GM19324 (cell line): ENCODE results near the gene CTDP1.
A peak's percentile ranks its signal among the peaks of the same experiment; 100 is the strongest.

Experiments
- ATAC-seq: cut with Tn5 transposase; IDR thresholded peaks from one replicate; pipeline ENCODE4 v1.9.1; 2021; ENCODE audit warnings: mild to moderate bottlenecking, moderate library complexity; ENCODE audit not compliant: unreplicated experiment, low FRiP score

The CTDP1 gene

DNA sequence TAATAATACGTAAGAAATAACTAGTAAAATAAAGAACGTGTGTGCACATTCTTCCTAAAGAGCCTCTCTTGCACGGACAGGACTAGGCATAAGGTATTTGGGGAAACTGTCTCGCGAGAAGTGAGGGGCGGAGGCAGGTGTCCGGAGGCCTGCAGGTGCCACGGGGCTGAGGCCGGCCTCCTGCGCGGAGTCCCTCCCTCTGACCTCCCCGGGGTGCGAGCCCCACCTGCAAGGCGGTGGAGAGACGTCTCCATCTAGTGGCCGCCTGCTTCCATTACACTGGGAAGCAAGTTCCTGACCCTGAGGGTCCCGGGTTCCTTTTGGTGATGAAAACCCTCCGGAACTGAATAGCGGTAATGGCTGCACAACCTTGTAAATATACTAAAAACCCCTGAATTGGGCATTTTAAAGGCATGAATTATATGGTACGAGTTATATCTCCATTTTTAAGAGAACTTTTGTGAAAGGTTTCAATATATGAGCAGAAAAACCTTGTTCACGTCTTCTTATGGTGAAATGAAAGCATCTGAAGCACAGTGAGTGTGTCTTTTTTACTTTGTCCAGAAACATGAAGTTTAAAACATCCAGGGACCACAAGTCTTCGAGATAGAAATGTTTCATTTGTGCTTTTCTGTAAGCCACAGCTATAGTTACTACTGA is 35.5 kb upstream of the CTDP1 start:
- ATAC-seq: no peak

DNA sequence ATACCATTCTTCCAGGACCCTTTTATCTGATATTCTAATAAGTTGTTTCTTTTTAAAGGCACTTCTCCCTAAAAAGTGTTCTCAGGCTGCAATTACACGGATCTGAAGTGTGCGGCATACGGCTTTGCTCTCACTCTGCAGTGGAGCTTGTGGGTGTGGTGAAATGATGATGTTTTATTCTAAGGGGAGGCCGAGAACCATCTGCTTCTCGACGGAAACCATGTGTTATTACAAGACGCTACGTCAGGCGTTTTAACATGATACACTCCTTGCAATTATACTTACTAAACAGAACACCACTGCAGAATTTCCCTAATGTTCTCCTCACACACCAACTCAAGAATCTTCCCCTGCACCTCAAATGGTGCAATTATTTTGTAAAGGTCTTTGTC is 34.9 kb upstream of the CTDP1 start:
- ATAC-seq: no peak

DNA sequence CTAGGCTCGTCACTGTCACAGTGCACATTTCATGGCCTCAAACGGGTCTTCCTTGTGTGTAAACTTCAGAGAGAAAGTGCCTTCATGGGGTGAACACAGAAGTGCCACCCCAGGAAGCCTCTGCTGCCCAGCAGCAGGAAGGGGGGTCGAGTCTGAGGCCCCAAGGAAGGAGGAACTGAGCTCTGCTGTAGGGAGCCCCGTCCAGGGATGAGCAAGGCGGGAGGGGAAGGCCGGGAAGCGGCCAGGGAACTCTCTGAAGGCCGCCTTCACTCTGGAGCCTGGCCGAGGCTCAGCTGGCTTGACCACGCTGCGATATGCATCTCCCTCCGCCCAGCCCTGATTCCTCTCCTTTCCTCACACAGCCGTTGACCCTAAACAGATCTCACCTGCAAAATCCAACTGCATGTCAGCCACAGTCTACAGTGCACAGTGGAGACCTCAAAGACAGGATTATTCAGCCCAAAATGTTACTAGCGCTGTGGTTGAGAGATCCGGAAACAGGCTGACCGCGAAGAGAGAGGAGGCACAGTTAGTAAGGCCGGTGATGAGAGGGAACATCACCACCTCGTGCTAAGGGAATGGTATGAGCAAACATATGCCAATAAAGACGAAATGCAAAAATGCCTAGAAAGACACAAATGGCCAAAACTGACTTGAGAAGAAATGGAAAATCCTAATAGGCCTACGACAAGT is 34.2 kb upstream of the CTDP1 start:
- ATAC-seq: no peak

DNA sequence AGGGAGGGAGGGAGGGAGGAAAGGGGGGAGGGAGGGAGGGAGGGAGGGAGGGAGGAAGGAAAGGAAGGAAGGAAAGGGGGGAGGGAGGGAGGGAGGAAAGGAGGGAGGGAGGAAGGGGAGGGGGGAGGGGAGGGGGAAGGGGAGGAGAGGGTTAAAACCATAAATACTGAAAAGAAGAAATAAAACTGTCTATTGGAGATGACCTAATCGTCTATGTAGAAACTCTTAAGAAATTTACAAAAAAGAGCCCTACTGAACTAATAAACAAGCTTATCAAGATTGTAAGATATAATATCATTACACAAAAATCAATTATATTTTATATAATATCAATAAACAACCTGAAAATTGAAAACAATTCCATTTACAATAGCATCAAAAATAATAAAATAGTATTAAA is 32.3 kb upstream of the CTDP1 start:
- no peak for ATAC-seq

DNA sequence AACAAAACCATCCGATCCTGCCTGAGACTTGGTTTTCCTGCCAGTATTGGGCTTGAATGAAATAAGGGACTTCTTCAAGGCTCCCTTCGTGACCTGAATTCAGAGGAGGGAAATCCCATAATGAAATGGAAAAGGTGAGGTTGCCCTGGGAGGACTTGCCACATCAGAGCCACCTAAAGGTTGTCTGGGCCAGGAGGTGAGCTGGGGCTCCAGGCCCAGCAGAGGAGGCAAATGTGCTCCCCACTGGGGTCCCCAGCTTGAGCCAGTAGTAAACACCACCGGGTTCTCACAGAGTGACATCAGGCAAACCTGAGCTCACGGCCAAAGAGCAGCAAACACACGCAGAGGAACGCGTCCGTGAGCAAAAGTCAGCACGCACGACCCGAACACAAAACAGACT is 28.6 kb upstream of the CTDP1 start:
- no peak for ATAC-seq

DNA sequence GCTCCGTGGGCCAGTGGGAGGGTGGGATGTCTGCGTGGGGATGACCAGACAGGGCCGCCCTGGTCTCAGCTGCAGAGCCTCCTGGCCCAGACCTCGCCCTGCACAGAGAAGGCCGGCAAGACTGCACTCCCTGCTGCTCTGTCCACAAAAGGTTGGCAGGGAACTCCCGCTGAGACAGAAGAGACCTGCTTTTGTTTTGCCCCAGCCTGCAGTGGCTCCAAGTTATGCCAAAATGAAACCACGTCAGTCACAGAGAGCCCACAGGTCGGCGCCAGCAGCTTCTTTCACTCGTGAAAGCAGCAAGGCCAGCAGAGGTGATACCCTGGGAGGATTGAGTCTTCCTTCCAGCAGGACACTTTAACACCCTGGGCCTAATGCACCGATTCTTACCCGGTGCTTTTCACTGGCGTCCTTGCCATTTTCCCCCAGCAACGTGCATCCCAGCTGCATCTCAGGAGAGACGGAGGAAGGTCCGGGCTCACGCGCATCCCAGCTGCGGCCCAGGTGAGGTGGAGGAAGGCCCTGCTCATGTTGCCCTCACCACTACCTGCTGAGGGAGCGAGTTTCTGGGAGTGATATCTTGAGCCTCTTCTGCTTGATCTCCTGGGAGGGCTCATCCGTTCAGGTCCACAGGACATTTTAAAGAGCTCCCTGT is 22.1 kb upstream of the CTDP1 start:
- ATAC-seq: no peak

DNA sequence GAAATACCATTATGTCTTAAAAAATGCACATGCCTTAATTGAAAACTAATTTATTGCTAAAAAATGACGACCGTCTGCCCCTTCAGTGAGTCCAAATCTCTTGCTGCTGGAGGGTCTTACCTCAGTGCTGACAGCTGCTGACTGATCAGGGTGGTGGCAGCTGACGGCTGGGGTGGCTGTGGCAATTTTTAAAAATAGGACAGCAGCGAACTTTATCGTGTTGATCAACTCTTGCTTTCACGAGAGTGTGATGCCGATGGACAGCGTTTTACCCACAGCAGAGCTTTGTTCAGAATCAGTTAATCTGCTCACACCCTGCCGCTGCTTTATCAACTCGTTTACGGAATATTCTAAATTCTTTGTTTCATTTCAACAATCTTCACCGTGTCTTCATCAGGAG is 21.2 kb upstream of the CTDP1 start:
- ATAC-seq: no peak

DNA sequence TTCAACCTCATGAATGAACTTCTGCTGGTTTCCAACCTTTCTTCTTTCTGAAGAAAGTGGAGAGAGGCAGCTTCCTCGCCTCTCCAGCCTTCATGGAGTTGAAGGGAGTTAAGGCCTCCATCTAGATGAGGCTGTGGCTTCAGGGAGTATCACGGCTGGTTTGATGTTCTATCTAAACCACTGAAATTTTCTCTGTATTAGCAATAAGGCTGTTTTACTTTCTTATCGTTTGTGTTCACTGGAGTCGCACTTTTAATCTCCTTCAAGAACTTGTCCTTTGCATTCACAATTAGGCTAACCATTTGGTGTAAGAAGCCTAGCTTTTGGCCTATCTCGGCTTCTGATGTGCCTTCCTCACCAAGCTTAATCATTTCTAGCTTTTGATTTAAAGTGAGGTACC is 19.9 kb upstream of the CTDP1 start:
- ATAC-seq: no peak

DNA sequence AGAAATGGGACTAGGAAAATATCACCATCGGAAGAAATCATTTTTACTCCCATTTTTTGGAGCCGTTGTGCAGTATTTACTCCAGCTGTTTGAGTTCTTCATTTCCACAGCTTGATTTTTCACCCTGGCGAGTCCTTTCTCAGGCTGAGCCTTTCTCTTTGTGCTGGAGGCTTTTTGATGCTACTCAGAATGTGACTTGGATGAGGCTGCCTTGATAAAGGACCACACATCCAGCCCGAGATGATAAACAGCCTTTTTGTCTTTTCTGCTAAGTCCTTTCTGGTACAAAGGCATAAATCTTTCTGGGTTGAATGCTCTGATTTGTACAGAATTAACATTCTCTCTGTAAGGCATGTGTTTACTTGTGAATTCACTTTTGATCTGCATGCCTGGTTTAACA is 17.6 kb upstream of the CTDP1 start:
- no peak for ATAC-seq

DNA sequence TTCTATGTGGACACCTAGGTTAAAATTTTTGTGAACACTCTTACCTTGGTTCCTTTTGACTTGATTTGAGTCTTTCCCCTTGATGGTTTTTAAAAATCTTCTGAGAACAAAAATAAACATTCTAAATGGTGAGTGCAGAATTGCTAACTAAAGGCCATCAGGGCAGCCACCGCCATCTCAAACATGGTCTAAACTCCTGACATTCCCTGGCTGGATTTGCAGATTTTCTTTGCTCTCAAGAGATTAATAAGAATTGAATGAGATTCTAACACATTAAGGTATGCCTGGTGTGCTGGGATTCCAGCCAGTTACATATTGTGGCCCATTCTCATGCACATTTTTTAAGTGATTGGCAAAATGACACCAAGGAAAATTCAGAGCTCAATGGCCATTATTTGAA is 17.2 kb upstream of the CTDP1 start:
- ATAC-seq: no peak

DNA sequence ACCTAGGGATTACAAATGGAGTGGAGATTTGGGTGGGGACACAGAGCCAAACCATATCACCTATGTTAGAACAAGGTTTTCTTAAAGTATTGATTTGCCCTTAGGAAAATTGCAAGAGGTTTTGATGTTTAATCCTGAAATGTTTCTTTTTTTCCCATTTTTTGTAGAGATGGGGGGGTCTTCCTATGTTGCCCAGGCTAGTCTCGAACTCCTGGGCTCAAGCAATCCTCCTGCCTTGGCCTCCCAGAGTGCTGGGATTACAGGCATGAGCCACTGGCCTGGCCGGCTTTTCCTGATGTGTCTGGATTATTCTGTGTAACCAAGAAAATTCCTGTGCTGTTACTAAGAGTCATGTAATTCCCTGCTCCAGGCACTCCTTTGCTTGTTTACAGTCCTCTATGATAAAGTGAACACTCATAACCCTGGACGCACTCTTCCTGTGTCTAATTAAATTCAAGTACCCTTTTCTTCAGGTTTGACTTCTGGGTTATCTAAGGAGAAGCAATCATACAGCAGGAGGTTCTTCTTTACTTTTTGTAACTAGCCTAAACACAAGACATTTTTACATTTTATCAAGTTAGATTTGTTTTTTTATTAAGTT is 15.0 kb upstream of the CTDP1 start:
- no peak for ATAC-seq

DNA sequence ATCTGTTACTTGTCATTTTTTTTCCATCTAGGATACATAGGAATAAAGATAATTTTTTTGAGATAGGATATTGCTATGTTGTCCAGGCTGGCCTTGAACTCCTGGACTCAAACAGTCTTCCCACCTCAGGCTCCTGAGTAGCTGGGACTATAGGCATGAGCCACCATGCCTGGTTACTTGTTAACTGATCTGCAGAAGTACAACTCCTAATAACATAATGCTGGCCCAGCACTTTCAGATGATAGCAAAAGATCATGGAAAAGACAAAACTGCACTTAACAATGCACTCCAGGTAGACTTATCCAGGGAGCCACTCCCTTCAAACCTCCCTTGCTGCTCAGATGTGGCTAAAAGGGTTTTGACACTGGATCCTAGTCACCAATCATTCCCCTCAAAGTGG is 11.4 kb upstream of the CTDP1 start:
- no peak for ATAC-seq

DNA sequence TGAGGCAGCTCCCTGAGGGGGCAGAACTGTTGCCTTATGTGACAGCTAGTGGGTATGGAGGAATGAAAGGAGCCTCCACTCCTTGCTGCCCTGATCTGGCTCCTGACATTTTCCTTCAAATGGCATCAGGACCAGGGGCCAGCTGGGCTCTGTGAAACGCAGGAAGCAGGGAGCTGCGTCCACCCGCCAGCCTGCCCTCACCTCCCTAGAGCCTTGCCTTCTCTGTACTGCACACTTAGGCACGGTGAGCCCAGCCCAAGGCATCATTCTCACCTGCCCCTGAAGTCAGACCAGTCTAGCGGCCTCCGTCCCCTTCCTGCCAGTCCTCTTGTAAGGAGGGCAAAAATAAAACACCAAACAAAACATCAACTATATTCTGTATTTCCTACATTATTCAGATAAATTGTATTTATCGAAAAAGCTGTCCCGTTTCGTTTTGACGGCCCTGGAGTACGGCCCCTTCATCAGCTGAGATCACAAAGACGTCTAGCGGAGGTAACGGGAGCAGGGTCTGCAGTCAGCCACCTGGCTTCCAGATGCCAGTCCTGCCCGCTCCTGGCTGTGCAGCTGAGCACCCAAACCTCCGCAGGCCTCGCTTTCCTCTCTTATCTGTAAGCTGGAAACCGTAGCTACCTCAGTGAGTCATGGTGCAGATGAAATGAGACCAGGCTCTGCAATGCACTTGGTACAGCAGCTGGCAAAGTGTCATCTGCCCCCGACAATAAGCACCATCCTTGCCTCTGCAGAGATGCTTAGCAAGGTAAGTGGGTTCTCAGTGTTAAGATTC is 6.9 kb upstream of the CTDP1 start:
- no peak for ATAC-seq

DNA sequence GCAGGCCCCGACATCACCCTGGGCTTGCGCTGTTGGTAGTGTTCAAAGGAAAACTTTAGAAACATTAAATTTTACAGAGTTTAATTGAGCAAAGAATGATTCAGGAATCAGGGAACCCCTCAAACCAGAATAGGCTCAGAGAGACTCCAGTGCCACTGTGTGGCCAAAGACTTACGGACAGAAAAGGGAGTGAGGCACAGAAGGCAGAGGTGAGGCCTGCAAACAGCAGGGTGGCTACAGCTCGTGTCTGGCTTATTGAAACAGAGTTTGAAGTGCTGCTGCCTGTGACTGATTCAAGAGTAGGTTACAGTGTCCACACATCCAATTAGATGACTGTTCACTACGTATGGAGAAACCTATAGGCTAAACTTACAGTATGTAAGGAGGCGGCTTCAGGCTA is 2.4 kb upstream of the CTDP1 start:
- ATAC-seq: no peak

DNA sequence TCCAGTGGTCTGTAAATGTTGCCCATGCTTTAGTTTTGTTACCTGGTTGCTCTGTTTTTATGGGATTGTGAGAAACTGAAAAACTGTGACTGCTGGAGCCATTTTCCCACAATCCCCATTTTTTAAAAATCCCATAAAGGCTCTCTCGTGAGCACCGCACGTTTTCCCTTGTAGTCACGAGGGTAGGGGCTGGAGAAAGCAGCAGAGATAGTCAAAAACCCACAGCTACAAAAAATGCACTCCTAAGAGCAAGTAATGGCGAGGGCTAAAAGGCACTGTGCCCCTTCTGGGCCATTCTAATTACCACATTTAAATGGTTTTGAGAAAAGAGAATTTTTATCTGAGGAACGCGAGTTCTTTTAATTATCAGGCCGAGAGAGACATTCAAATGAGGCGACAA is 1.8 kb upstream of the CTDP1 start:
- no peak for ATAC-seq

DNA sequence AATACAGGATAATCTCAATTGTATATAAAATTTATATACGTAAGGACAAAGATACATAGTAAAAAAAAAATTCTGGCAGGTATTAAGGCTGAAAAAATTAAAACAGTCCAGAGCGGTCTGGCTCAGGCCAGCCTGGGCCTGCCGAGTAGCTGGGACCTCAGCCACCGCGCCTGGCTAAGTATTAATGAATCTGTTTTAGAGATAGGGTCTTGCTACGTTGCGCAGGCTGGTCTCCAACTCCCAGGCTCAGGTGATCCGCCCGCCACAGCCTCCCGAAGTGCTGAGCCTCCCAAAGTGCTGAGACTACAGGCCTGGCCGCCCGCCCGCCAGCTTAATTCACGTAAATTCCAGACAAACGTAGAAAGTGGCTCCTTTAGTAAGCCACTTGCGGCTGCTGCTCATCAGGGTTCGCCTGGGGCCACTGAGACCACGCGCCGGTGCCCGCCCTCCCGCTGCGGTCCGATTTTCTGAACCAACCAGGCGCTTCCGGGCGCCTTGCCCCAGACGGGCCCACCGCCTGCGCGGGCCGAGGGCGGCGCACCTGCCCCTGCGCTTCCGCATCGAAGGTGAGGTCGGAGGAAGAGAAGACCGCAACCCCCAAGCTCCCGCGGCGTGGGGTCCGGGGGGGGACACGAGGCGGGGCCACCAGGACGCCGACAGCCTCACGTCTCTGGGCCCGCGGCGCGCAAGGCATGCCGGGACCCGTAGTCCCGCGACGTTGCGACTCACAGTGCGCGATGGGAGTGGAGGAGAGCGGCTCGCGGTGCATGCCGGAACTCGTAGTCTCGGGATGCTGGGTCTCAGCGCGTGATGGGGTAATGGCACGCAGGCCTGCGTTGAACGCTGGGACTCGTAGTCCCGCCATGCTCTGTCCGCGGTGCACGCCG is 695 bp upstream of the CTDP1 start:
- ATAC-seq: peak; percentile 97

DNA sequence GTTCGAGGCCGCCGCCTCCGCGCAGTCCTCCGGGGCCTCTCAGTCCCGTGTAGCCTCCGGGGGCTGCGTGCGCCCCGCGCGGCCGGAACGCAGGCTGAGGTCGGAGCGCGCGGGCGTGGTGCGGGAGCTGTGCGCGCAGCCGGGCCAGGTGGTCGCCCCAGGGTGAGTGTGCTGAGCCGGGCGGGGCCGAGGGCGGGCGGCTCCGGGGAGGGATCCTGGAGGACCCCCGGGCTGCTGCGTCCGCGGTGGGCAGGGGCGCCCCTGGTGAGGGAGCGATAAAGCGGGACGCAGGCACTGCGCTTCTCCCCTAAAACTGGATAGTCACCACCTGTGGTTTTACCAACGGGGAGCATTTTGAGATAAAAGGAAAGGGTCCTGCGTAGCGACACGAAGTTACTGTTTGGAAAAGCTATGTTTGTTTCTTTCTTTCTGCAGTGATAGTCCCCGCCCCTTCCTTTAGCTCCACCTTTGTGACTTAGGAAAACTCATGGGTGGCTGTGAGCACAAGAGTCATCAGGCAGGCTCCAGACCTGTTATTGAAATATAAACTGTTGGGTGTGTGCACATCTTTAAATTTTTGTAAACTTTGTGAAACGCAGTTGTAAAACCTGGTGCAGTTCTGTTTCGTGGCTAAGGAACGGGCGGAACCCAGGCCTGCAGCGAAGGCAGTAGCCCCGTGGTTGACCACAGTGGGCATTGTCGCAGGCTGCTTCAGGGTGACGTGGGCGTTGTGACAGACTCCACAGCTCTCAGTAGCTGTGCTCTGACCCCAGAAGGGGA is 687 bp downstream of the CTDP1 start:
- peak; percentile 4 for ATAC-seq

DNA sequence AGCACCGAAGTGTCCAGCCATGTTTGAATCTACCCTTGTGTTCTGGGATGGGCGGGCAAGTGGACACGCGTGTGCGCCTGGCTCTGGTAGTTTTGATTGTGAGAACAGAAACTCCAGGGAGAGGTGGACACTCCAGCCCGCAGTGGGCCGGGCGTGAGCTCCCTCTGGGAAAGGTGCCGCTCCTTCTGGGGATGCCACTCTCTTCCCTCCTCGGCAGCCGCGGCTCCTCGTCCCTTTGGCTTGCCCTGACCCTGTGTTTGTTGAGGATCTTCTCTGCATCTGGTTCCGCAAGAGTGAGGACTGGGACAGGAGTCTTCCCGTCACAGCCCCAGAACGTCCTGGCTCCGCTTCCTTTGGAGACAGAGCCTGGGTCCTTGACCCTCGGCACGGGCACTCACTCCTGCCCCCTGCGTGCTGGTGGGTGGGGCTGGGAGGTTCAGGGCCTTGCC is 1.3 kb downstream of the CTDP1 start:
- no peak for ATAC-seq
